Measurements from ENCODE around the gene MAPKBP1. TPM values are rescaled to one million over a fixed set of nuclear protein-coding genes. Genes with fewer than 3 reads are reported as not detected.

MAPKBP1 gene
- total RNA-seq, 1 experiment from 2014 or later: 16.2 TPM

GRCh38 chr15:41849204-41849603, 74.9 kb downstream of the MAPKBP1 start:
- intact Hi-C loops (cut with micrococcal nuclease; ENCODE audit: unreplicated experiment): no loop called here

GRCh38 chr15:41849861-41850260, 75.6 kb downstream of the MAPKBP1 start:
- Mint-ChIP-seq H3K27ac (ENCODE audit: unreplicated experiment) (no peak overlapping the region), H3K27me3 (ENCODE audit: insufficient read depth, unreplicated experiment) (no peaks in the 10 kb centered on the region), H3K36me3 (ENCODE audit: insufficient read depth, unreplicated experiment) (peaks cover 12% of the 10 kb centered on the region), H3K9me3 (ENCODE audit: unreplicated experiment) (no peaks in the 10 kb centered on the region), H3K4me3 (ENCODE audit: unreplicated experiment) (no peak overlapping the region), H3K4me1 (ENCODE audit: low read depth, unreplicated experiment) (no peaks in the 10 kb centered on the region)
- no peaks in the 10 kb centered on the region for H3K4me1 ChIP-seq
- TF ChIP-seq, protein P1, sequence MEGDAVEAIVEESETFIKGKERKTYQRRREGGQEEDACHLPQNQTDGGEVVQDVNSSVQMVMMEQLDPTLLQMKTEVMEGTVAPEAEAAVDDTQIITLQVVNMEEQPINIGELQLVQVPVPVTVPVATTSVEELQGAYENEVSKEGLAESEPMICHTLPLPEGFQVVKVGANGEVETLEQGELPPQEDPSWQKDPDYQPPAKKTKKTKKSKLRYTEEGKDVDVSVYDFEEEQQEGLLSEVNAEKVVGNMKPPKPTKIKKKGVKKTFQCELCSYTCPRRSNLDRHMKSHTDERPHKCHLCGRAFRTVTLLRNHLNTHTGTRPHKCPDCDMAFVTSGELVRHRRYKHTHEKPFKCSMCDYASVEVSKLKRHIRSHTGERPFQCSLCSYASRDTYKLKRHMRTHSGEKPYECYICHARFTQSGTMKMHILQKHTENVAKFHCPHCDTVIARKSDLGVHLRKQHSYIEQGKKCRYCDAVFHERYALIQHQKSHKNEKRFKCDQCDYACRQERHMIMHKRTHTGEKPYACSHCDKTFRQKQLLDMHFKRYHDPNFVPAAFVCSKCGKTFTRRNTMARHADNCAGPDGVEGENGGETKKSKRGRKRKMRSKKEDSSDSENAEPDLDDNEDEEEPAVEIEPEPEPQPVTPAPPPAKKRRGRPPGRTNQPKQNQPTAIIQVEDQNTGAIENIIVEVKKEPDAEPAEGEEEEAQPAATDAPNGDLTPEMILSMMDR (IDR thresholded peaks at IDR 0.05; ENCODE audit: insufficient read depth in 1 of 2, low read depth in 1 of 2, low read length in 1 of 2, severe bottlenecking in 1 of 2, unreplicated experiment in 1 of 2): no peak
- intact Hi-C loops (cut with micrococcal nuclease; ENCODE audit: unreplicated experiment): no loop called here
- ChIA-PET POLR2A (no interaction called here), CTCF (no interaction called here)
- no TSS peak for BruUV-seq (replicated peaks)
- no peaks in the 10 kb centered on the region for H3K36me3 ChIP-seq (ENCODE audit: control insufficient read depth, insufficient read depth, low read length)
- H3K27me3 ChIP-seq (replicated peaks; ENCODE audit: control insufficient read depth, insufficient read depth, low read length): no peaks in the 10 kb centered on the region
- no peak overlapping the region for H3K4me3 ChIP-seq (ENCODE audit: low read depth, low read length)
- no peak for DNase-seq
- no peaks in the 10 kb centered on the region for H3K9me3 ChIP-seq

More at GRCh38 chr15:41849204-41849603, 74.9 kb downstream of the MAPKBP1 start:
- TF ChIP-seq, protein P1 (IDR thresholded peaks at IDR 0.05; ENCODE audit: insufficient read depth in 1 of 2, low read depth in 1 of 2, low read length in 1 of 2, severe bottlenecking in 1 of 2, unreplicated experiment in 1 of 2): no peak
- H3K4me3 Mint-ChIP-seq (ENCODE audit: unreplicated experiment): no peak overlapping the region
- H3K27ac Mint-ChIP-seq (ENCODE audit: unreplicated experiment): no peak overlapping the region
- no peak overlapping the region for H3K4me3 ChIP-seq (ENCODE audit: low read depth, low read length)
- DNase-seq: no peak
- no peaks in the 10 kb centered on the region for H3K9me3 ChIP-seq
- H3K36me3 Mint-ChIP-seq (ENCODE audit: insufficient read depth, unreplicated experiment): peaks cover 12% of the 10 kb centered on the region
- no peaks in the 10 kb centered on the region for H3K27me3 ChIP-seq (replicated peaks; ENCODE audit: control insufficient read depth, insufficient read depth, low read length)
- H3K4me1 ChIP-seq: no peaks in the 10 kb centered on the region
- no TSS peak for BruUV-seq (replicated peaks)
- H3K36me3 ChIP-seq (ENCODE audit: control insufficient read depth, insufficient read depth, low read length): no peaks in the 10 kb centered on the region
- no peaks in the 10 kb centered on the region for H3K4me1 Mint-ChIP-seq (ENCODE audit: low read depth, unreplicated experiment)
- no peaks in the 10 kb centered on the region for H3K9me3 Mint-ChIP-seq (ENCODE audit: unreplicated experiment)
- H3K27me3 Mint-ChIP-seq (ENCODE audit: insufficient read depth, unreplicated experiment): no peaks in the 10 kb centered on the region
- POLR2A ChIA-PET: no interaction called here
- CTCF ChIA-PET: no interaction called here

DNA sequence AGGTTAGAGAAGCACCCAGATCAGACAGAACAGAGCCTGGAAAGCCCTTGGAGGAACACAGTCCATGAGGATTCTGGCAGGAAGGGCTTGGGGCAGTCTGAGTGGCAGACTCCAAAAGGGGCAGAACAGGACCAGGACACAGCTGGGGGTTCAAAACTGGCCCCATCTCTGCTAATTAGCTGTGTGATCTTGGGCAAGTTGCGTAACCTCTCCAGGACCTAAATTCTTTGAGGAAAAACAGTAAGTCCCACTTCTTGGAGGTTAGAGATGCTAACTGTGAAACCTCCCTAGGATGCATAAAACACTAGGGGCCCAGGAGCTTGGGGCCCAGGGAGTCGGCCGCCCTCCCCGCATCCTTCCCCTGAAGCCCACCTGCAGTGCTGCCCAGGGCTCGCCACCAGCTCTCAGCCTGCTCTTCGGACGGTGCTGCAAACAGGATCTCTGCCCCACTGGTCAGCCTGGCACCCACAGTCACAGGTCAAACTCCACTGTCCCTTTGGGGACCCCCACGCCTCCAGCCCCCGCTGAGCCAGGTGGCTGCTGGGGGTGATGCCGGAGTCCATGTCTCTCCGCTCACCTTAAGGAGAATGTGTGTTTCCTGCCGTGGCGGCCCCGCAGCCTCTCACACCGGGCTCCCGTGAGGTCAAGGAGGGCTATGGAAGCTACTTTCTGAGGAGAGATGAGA, 76.3 kb downstream of the MAPKBP1 start:
- BruUV-seq (replicated peaks): no TSS peak
- H3K9me3 Mint-ChIP-seq (ENCODE audit: unreplicated experiment): no peaks in the 10 kb centered on the region
- H3K4me1 Mint-ChIP-seq (ENCODE audit: low read depth, unreplicated experiment): no peaks in the 10 kb centered on the region
- no peaks in the 10 kb centered on the region for H3K27me3 Mint-ChIP-seq (ENCODE audit: insufficient read depth, unreplicated experiment)
- H3K4me3 ChIP-seq (ENCODE audit: low read depth, low read length): no peak overlapping the region
- no peaks in the 10 kb centered on the region for H3K27me3 ChIP-seq (replicated peaks; ENCODE audit: control insufficient read depth, insufficient read depth, low read length)
- H3K4me1 ChIP-seq: no peaks in the 10 kb centered on the region
- no peak for DNase-seq
- H3K36me3 Mint-ChIP-seq (ENCODE audit: insufficient read depth, unreplicated experiment): peaks cover 12% of the 10 kb centered on the region
- no peak overlapping the region for H3K4me3 Mint-ChIP-seq (ENCODE audit: unreplicated experiment)
- H3K36me3 ChIP-seq (ENCODE audit: control insufficient read depth, insufficient read depth, low read length): no peaks in the 10 kb centered on the region
- ChIA-PET CTCF (no interaction called here), POLR2A (interaction anchor here (0.5 kb wide), 1 partner anchor 94 kb away, joined by 4 read pairs; no protein-coding TSS in a partner anchor)
- H3K9me3 ChIP-seq: no peaks in the 10 kb centered on the region
- intact Hi-C loops (cut with micrococcal nuclease; ENCODE audit: unreplicated experiment): no loop called here
- TF ChIP-seq, protein P1 (IDR thresholded peaks at IDR 0.05; ENCODE audit: insufficient read depth in 1 of 2, low read depth in 1 of 2, low read length in 1 of 2, severe bottlenecking in 1 of 2, unreplicated experiment in 1 of 2): no peak
- no peak overlapping the region for H3K27ac Mint-ChIP-seq (ENCODE audit: unreplicated experiment)
